Measurements from ENCODE around the gene LAMA4.
"Not testable (repeated sequence)": the region's sequence is repeated elsewhere in the genome, so short reads cannot be mapped to it uniquely, and the experiment has no call there.

The LAMA4 gene

GRCh38 chr6:112141707-112142106 lies 112.7 kb downstream of the LAMA4 start:
- no peak for DNase-seq

- no peak for DNase-seq
Measured at GRCh38 chr6:112139052-112139451, 115.3 kb downstream of the LAMA4 start.

GRCh38 chr6:112130878-112131277 lies 123.5 kb downstream of the LAMA4 start:
- DNase-seq, result no peak

GRCh38 chr6:112128208-112128607 lies 126.2 kb downstream of the LAMA4 start:
- no peak for DNase-seq

- no peak for DNase-seq
Measured at GRCh38 chr6:112123982-112124381, 130.4 kb downstream of the LAMA4 start.

GRCh38 chr6:112122756-112123155 lies 131.6 kb downstream of the LAMA4 start:
- DNase-seq, result no peak

- no peak for DNase-seq
Measured at GRCh38 chr6:112118034-112118433, 136.3 kb downstream of the LAMA4 start.

- DNase-seq, result no peak
Measured at GRCh38 chr6:112117554-112117953, 136.8 kb downstream of the LAMA4 start.

GRCh38 chr6:112116221-112116620 lies 138.1 kb downstream of the LAMA4 start:
- DNase-seq, result no peak

- no peak for DNase-seq
Measured at GRCh38 chr6:112114577-112115223, 139.7 kb downstream of the LAMA4 start.

- DNase-seq, result no peak
Measured at GRCh38 chr6:112113918-112114317, 140.4 kb downstream of the LAMA4 start.

GRCh38 chr6:112113431-112113830 lies 140.9 kb downstream of the LAMA4 start:
- DNase-seq, result no peak

GRCh38 chr6:112109262-112109661 lies 145.1 kb downstream of the LAMA4 start:
- no peak for DNase-seq

- no peak for DNase-seq
Measured at GRCh38 chr6:112106562-112106961, 147.8 kb downstream of the LAMA4 start.

- not testable (repeated sequence) for DNase-seq
Measured at GRCh38 chr6:112106026-112106425, 148.3 kb downstream of the LAMA4 start.

GRCh38 chr6:112100561-112100960 lies 153.8 kb downstream of the LAMA4 start:
- no peak for DNase-seq

- DNase-seq, result no peak
Measured at GRCh38 chr6:112096901-112097300, 157.5 kb downstream of the LAMA4 start.

GRCh38 chr6:112087916-112088315 lies 166.5 kb downstream of the LAMA4 start:
- DNase-seq, result no peak

GRCh38 chr6:112087136-112087911 lies 167.0 kb downstream of the LAMA4 start, which contains the start of the genes FAM229B and TUBE1:
TSS of gene FAM229B (plus strand) at chr6:112087591. CDS start at chr6:112099284, 11,693 bp downstream.
TSS of gene TUBE1 (minus strand) at chr6:112087482. CDS start at chr6:112087434, 48 bp downstream.
- peak; percentile 86 for DNase-seq

GRCh38 chr6:112086744-112087135 lies 167.6 kb downstream of the LAMA4 start:
- DNase-seq, result no peak

GRCh38 chr6:112085286-112086065 lies 168.9 kb downstream of the LAMA4 start:
- no peak for DNase-seq

GRCh38 chr6:112081569-112081968 lies 172.8 kb downstream of the LAMA4 start:
- no peak for DNase-seq

GRCh38 chr6:112066606-112067005 lies 187.8 kb downstream of the LAMA4 start:
- no peak for DNase-seq

Data from NCI-H187 treated with DMSO at 0.1 percent for 48 hours (cell line).